ENCODE results near the gene AFAP1. TPM values are rescaled to one million over a fixed set of nuclear protein-coding genes. Genes with fewer than 3 reads are reported as not detected.
A peak's percentile ranks its signal among the peaks of the same experiment; 100 is the strongest.

Gene AFAP1
- total and polyA plus RNA-seq, 8 donors = 3.2 to 15.9 (median 6.3) TPM

GRCh38 chr4:7857238-7857701 lies 82.4 kb downstream of the AFAP1 start:
- no peak for TF ChIP-seq CTCF (IDR thresholded peaks at IDR 0.05)
- DNase-seq (no peak), ATAC-seq (peak in 1 of 4 donors; percentile 32), FAIRE-seq (no peak)
- intact Hi-C loops (cut with DNase I) = no loop called here
- Histone ChIP-seq H3K27ac (no peak overlapping the region), H3K4me1 (no peaks in the 10 kb centered on the region), H3K36me3 (no peaks in the 10 kb centered on the region), H3K9me3 (no peaks in the 10 kb centered on the region), H3K4me3 (no peak overlapping the region), H3K27me3 (no peaks in the 10 kb centered on the region)
- WGBS, 2 donors = 49 to 60% methylated on average over 8 of the region's 8 CpGs

GRCh38 chr4:7855731-7856130 lies 83.9 kb downstream of the AFAP1 start:
- Histone ChIP-seq H3K4me1 (no peaks in the 10 kb centered on the region), H3K36me3 (no peaks in the 10 kb centered on the region), H3K27ac (no peak overlapping the region), H3K27me3 (no peaks in the 10 kb centered on the region), H3K4me3 (no peak overlapping the region), H3K9me3 (no peaks in the 10 kb centered on the region)
- ATAC-seq = no peak
- TF ChIP-seq CTCF (IDR thresholded peaks at IDR 0.05) = no peak
- FAIRE-seq = no peak
- intact Hi-C loops (cut with DNase I) = no loop called here
- DNase-seq = no peak
- WGBS, 2 donors = 93% methylated on average over 10 of the region's 10 CpGs

- no peaks in the 10 kb centered on the region for H3K36me3 ChIP-seq
- TF ChIP-seq CTCF (IDR thresholded peaks at IDR 0.05) = no peak
- no peaks in the 10 kb centered on the region for H3K9me3 ChIP-seq
- WGBS, 2 donors = 78 to 83% methylated on average over 9 of the region's 9 CpGs
- intact Hi-C loops (cut with DNase I) = no loop called here
- no peak for FAIRE-seq
- no peaks in the 10 kb centered on the region for H3K27me3 ChIP-seq
- no peak overlapping the region for H3K27ac ChIP-seq
- no peaks in the 10 kb centered on the region for H3K4me1 ChIP-seq
- no peak for DNase-seq
- no peak for ATAC-seq
- no peak overlapping the region for H3K4me3 ChIP-seq
These were observed 84.8 kb downstream of the AFAP1 start for GRCh38 chr4:7854697-7855370.

GRCh38 chr4:7854216-7854615 lies 85.4 kb downstream of the AFAP1 start:
- no peaks in the 10 kb centered on the region for H3K36me3 ChIP-seq
- ATAC-seq (no peak), DNase-seq (no peak), FAIRE-seq (no peak)
- no peaks in the 10 kb centered on the region for H3K9me3 ChIP-seq
- 79 to 86% methylated on average over 9 of the region's 9 CpGs for WGBS, 2 donors
- H3K4me3 ChIP-seq = no peak overlapping the region
- H3K4me1 ChIP-seq = no peaks in the 10 kb centered on the region
- H3K27me3 ChIP-seq = no peaks in the 10 kb centered on the region
- intact Hi-C loops (cut with DNase I) = no loop called here
- H3K27ac ChIP-seq = no peak overlapping the region
- TF ChIP-seq CTCF (IDR thresholded peaks at IDR 0.05) = no peak

- intact Hi-C loops (cut with DNase I) = no loop called here
- FAIRE-seq (no peak), ATAC-seq (no peak), DNase-seq (no peak)
- peak overlapping the region in 3 of 4 donors; percentile 46 to 62 (median 59) for H3K27ac ChIP-seq
- no peaks in the 10 kb centered on the region for H3K9me3 ChIP-seq
- TF ChIP-seq CTCF (IDR thresholded peaks at IDR 0.05) = no peak
- no peaks in the 10 kb centered on the region for H3K36me3 ChIP-seq
- H3K4me3 ChIP-seq = no peak overlapping the region
- H3K4me1 ChIP-seq = no peaks in the 10 kb centered on the region
- no peaks in the 10 kb centered on the region for H3K27me3 ChIP-seq
- 92 to 96% methylated on average over 11 of the region's 11 CpGs for WGBS, 2 donors
These were observed 86.4 kb downstream of the AFAP1 start for GRCh38 chr4:7853271-7853670.
